PC-3 (cell line): Measurements from ENCODE around the gene VEGFA. TPM values are rescaled to one million over a fixed set of nuclear protein-coding genes. Genes with fewer than 3 reads are reported as not detected.

Experiments used
- ATAC-seq: fragments of 200-7000 bp; cut with Tn5 transposase; 2 replicates; pipeline ENCODE4 v1.9.1; 2020; ENCODE audit warnings: mild to moderate bottlenecking, moderate library complexity
- BruUV-seq: library from RNA; stranded (reverse); fragments of 400-500 nt; replicated peaks from 2 replicates; lab custom pipeline; 2021; lab: Mats Ljungman, UMichigan
- CTCF ChIA-PET: fragments of 300-600 bp; sonication (Branson Sonifier 250); formaldehyde crosslinking; loops from one replicate; lab custom pipeline; 2022; ENCODE audit warnings: antibody characterized with exemption; lab: Charles Lee
- POLR2A ChIA-PET: fragments of 300-600 bp; sonication (Branson Sonifier 250); formaldehyde crosslinking; loops from one replicate; lab custom pipeline; 2022; ENCODE audit warnings: antibody characterized with exemption; ENCODE audit not compliant: unreplicated experiment; lab: Charles Lee
- DNase-seq: peaks from one replicate; pipeline ENCODE4 v3.0.0-alpha.2; 2015
- H2AFZ ChIP-seq: fragments of 300-600 bp; sonication (generic); 2 replicates; pipeline ENCODE4 v1.6.0; 2016; ENCODE audit warnings: antibody characterized with exemption, low read length
- H3F3A ChIP-seq: fragments of 300-600 bp; sonication (generic); one replicate; pipeline ENCODE4 v1.6.0; 2017; ENCODE audit warnings: antibody characterized with exemption, low read length, control low read depth, mild to moderate bottlenecking; ENCODE audit not compliant: unreplicated experiment
- H3K27ac ChIP-seq: fragments of 300-600 bp; sonication (generic); 2 replicates; pipeline ENCODE4 v1.5.1; 2016; ENCODE audit warnings: mild to moderate bottlenecking, low read length
- H3K27me3 ChIP-seq: fragments of 300-600 bp; sonication (generic); 2 replicates; pipeline ENCODE4 v1.6.1; 2016; ENCODE audit warnings: low read length, mixed read lengths
- H3K36me3 ChIP-seq: fragments of 300-600 bp; sonication (generic); 2 replicates; pipeline ENCODE4 v1.6.1; 2016; ENCODE audit warnings: low read depth, mixed run types, low read length, mixed read lengths
- H3K4me1 ChIP-seq: fragments of 300-600 bp; sonication (generic); 2 replicates; pipeline ENCODE4 v1.5.1; 2016; ENCODE audit warnings: low read length; ENCODE audit not compliant: insufficient read depth
- H3K4me2 ChIP-seq: fragments of 300-600 bp; sonication (generic); 2 replicates; pipeline ENCODE4 v1.6.0; 2016; ENCODE audit warnings: low read length
- H3K4me3 ChIP-seq: fragments of 300-600 bp; sonication (generic); 2 replicates; pipeline ENCODE4 v1.5.1; 2016; ENCODE audit warnings: mild to moderate bottlenecking, low read length, mixed read lengths
- H3K79me2 ChIP-seq: fragments of 300-600 bp; sonication (generic); 2 replicates; pipeline ENCODE4 v1.6.1; 2017; ENCODE audit warnings: low read length, mixed read lengths
- H3K9ac ChIP-seq: fragments of 300-600 bp; sonication (generic); 2 replicates; pipeline ENCODE4 v1.6.0; 2016; ENCODE audit warnings: mild to moderate bottlenecking, low read length
- H3K9me2 ChIP-seq: fragments of 300-600 bp; sonication (generic); replicated peaks from 2 replicates; pipeline ENCODE4 v1.6.1; 2016; ENCODE audit warnings: mixed run types, low read length, mixed read lengths
- H3K9me3 ChIP-seq: fragments of 300-600 bp; sonication (generic); 2 replicates; pipeline ENCODE4 v1.6.1; 2016; ENCODE audit warnings: low read length, mixed read lengths
- H4K20me1 ChIP-seq: fragments of 300-600 bp; sonication (generic); 2 replicates; pipeline ENCODE4 v1.6.1; 2016; ENCODE audit warnings: low read length, mixed read lengths
- CTCF ChIP-seq: fragments of 300-600 bp; sonication (generic); conservative IDR thresholded peaks from 2 replicates; pipeline ENCODE4 v1.5.1; 2017; ENCODE audit warnings: antibody characterized with exemption, low read depth, mild to moderate bottlenecking, low read length
- EZH2 ChIP-seq: fragments of 300-600 bp; sonication (generic); IDR thresholded peaks from one replicate; pipeline ENCODE4 v1.6.1; 2017; ENCODE audit warnings: antibody characterized with exemption, mild to moderate bottlenecking, low read length; ENCODE audit not compliant: unreplicated experiment
- EZH2phosphoT487 ChIP-seq: fragments of 300-600 bp; sonication (generic); IDR thresholded peaks from 2 replicates; pipeline ENCODE4 v1.6.1; 2018; ENCODE audit warnings: mild to moderate bottlenecking, antibody characterized with exemption, low read length, borderline replicate concordance
- intact Hi-C: fragments of 100-400 bp; cut with micrococcal nuclease; formaldehyde crosslinking; loops from 2 replicates; pipeline ENCODE4 v1.9.0; 2023
- total RNA-seq: library from RNA; depleted of rRNA; stranded (reverse); fragments of >200 nt; gene quantifications from 2 replicates; pipeline ENCODE4 v1.2.3, GENCODE V29; 2014

The VEGFA gene
- total RNA-seq, 1 experiment from 2014 or later: 146 TPM

GRCh38 chr6:43786664-43787329 lies 16.8 kb downstream of the VEGFA start:
- TF ChIP-seq EZH2phosphoT487 (no peak), CTCF (no peak), EZH2 (no peak)
- Histone ChIP-seq H3K4me1 (peaks cover 7% of the 10 kb centered on the region; the same call in 1 of the 2 replicates), H3F3A (no peaks in the 10 kb centered on the region), H3K27ac (no peak overlapping the region), H3K4me2 (no peak overlapping the region), H3K9ac (no peak overlapping the region), H3K9me2 (no peaks in the 10 kb centered on the region), H4K20me1 (peaks cover 23% of the 10 kb centered on the region), H2AFZ (no peak overlapping the region), H3K9me3 (no peaks in the 10 kb centered on the region), H3K79me2 (no peaks in the 10 kb centered on the region), H3K4me3 (no peak overlapping the region), H3K27me3 (no peaks in the 10 kb centered on the region), H3K36me3 (peaks cover 35% of the 10 kb centered on the region)
- peak; percentile 32 for DNase-seq
- ATAC-seq: peak; percentile 35; the same call in 1 of the 2 replicates
- intact Hi-C loops: no loop called here
- CTCF ChIA-PET: no interaction called here
- POLR2A ChIA-PET: interaction anchor here (0.6 kb wide), 1 partner anchor 157 kb away, joined by 4 read pairs; no protein-coding TSS in a partner anchor
- BruUV-seq: no TSS peak

- Histone ChIP-seq H3K4me2 (no peak overlapping the region), H2AFZ (no peak overlapping the region), H3K9me3 (no peaks in the 10 kb centered on the region), H3K4me3 (no peak overlapping the region), H3K79me2 (no peaks in the 10 kb centered on the region), H3K4me1 (peaks cover 7% of the 10 kb centered on the region; the same call in 1 of the 2 replicates), H3K36me3 (peaks cover 21% of the 10 kb centered on the region), H3K27me3 (no peaks in the 10 kb centered on the region), H3F3A (no peaks in the 10 kb centered on the region), H3K9me2 (no peaks in the 10 kb centered on the region), H3K27ac (no peak overlapping the region), H4K20me1 (peaks cover 13% of the 10 kb centered on the region), H3K9ac (no peak overlapping the region)
- DNase-seq: no peak
- BruUV-seq: no TSS peak
- no peak for TF ChIP-seq EZH2phosphoT487
- no peak for TF ChIP-seq EZH2
- no peak for TF ChIP-seq CTCF
- CTCF ChIA-PET: no interaction called here
- POLR2A ChIA-PET: no interaction called here
- intact Hi-C loops: no loop called here
- no peak for ATAC-seq
Measured at GRCh38 chr6:43788301-43788700, 18.3 kb downstream of the VEGFA start.

- no peak overlapping the region for H3K9ac ChIP-seq
- peaks cover 10% of the 10 kb centered on the region for H3K36me3 ChIP-seq
- no TSS peak for BruUV-seq
- H3K79me2 ChIP-seq: no peaks in the 10 kb centered on the region
- H4K20me1 ChIP-seq: peaks cover 4% of the 10 kb centered on the region; the same call in 1 of the 2 replicates
- no peak overlapping the region for H3K4me3 ChIP-seq
- H2AFZ ChIP-seq: no peak overlapping the region
- no peak for TF ChIP-seq EZH2phosphoT487
- no peak for TF ChIP-seq CTCF
- TF ChIP-seq EZH2: no peak
- intact Hi-C loops: no loop called here
- ATAC-seq (peak; percentile 17), DNase-seq (no peak)
- no peaks in the 10 kb centered on the region for H3K27me3 ChIP-seq
- POLR2A ChIA-PET: no interaction called here
- H3K9me3 ChIP-seq: no peaks in the 10 kb centered on the region
- no peak overlapping the region for H3K27ac ChIP-seq
- no peaks in the 10 kb centered on the region for H3K9me2 ChIP-seq
- H3F3A ChIP-seq: no peaks in the 10 kb centered on the region
- no peak overlapping the region for H3K4me2 ChIP-seq
- CTCF ChIA-PET: interaction anchor here (0.6 kb wide), 1 partner anchor 223 kb away, joined by 5 read pairs; no protein-coding TSS in a partner anchor
- peaks cover 7% of the 10 kb centered on the region; the same call in 1 of the 2 replicates for H3K4me1 ChIP-seq
Measured at GRCh38 chr6:43789447-43789846, 19.4 kb downstream of the VEGFA start.
